ENCODE data around the gene KLHL20.
"Not testable (repeated sequence)": the region's sequence is repeated elsewhere in the genome, so short reads cannot be mapped to it uniquely, and the experiment has no call there.

DNA sequence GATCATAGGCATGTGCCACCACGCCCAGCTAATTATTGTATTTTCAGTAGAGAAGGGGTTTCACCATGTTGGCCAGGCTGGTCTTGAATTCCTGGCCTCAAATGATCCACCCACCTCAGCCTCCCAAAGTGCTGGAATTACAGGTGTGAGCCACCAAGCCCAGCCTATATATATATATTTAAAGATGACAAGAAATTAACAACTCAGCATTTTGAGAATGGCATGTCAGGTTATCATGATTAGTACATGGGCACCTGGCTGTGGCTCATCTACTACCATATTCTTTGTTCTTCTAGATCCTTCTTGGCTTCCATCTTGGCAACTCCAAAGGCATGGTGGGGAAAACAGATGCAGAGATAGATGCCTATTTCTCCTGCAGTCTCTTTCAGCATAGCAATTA is 85.2 kb downstream of the KLHL20 start:
- TF ChIP-seq YY1 (IDR thresholded peaks at IDR 0.05; ENCODE audit: insufficient read depth, insufficient read length); ZNF274 (IDR thresholded peaks at IDR 0.05; ENCODE audit: low read depth, low read length); SUZ12 (IDR thresholded peaks at IDR 0.05; ENCODE audit: extremely low read depth, insufficient read depth, insufficient read length): not testable (repeated sequence)

All from NT2/D1 (cell line).